ENCODE results near the gene IRAK1BP1. TPM values are rescaled to one million over a fixed set of nuclear protein-coding genes. Genes with fewer than 3 reads are reported as not detected.

IRAK1BP1 gene, protein sequence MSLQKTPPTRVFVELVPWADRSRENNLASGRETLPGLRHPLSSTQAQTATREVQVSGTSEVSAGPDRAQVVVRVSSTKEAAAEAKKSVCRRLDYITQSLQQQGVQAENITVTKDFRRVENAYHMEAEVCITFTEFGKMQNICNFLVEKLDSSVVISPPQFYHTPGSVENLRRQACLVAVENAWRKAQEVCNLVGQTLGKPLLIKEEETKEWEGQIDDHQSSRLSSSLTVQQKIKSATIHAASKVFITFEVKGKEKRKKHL
- total RNA-seq (2014; rRNA removed; shearing (Covaris generic)): 5.9 and 7.6 TPM in 2 replicates
- 8.1 and 9.4 TPM in 2 replicates for total RNA-seq (2022)
- Bru-seq, nascent RNA: percentile 75 among the genes with signal in this experiment
- percentile 61 among the genes with signal in this experiment for BruChase-seq, experiment 1, labeled RNA remaining after a 6-hour chase
- BruChase-seq, experiment 2, labeled RNA remaining after a 2-hour chase: percentile 70 among the genes with signal in this experiment
- long read RNA-seq, full-length matches to known transcripts: 7 of 36 reads
- long read RNA-seq, partial matches to known transcripts: 0 of 36 reads
- long read RNA-seq, other reads (novel, unspliced or antisense): 29 of 36 reads

DNA sequence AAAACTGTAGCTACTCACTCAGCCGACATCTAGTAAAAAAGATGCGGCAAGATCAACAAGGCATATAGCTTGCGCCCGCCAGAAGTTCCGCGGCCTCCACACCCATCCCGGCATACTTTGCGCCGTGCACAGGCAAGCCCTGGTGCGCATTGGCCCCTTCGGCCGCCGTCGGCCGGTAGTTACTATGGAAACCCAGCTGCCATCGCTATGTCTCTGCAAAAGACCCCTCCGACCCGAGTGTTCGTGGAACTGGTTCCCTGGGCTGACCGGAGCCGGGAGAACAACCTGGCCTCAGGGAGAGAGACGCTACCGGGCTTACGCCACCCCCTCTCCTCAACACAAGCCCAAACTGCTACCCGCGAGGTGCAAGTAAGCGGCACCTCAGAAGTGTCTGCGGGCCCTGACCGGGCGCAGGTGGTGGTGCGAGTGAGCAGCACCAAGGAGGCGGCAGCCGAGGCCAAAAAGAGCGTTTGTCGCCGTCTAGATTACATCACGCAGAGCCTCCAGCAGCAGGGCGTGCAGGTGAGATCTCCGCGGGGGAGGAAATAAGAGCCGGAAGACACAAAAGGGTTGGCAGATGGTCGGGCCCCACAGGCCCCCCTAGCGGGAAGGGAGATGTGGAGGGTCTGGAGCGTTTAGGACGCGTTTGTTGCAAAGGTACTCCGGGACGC, at the start of gene IRAK1BP1:
TSS of gene IRAK1BP1 (plus strand) at position 182 of the 671 bp plus-strand sequence. CDS start at position 208, 26 bp downstream.
- BruUV-seq (replicated peaks): TSS peak; percentile 80
- ChIA-PET POLR2A (interaction anchor here (0.6 to 2.6 kb wide), 8 partner anchors 10 to 670 kb away, joined by 3 to 25 read pairs (median 5); partner anchors contain the start of genes LCA5 and PHIP), CTCF (ENCODE audit: unreplicated experiment) (interaction anchor here (0.6 kb wide), 1 partner anchor 710 kb away, joined by 3 read pairs; no protein-coding TSS in a partner anchor)
- H3K9me3 ChIP-seq (ENCODE audit: low read length): no peaks in the 10 kb centered on the region
- peaks cover 28% of the 10 kb centered on the region; the same call in 1 of the 2 replicates for H3K79me2 ChIP-seq (ENCODE audit: insufficient read depth, low read depth, low read length)
- DNase-seq (ENCODE audit: low spot score): peak; percentile 95
- peak within 1 kb of the TSS; percentile 88 for H3K4me3 ChIP-seq (ENCODE audit: low read depth, low read length, poor library complexity, severe bottlenecking)
- H3K4me1 ChIP-seq (ENCODE audit: insufficient read depth, low read length, poor library complexity, severe bottlenecking): peaks cover 13% of the 10 kb centered on the region
- no peaks in the 10 kb centered on the region for H3K9me2 ChIP-seq (ENCODE audit: insufficient read depth, low read length)
- H3K36me3 ChIP-seq (ENCODE audit: insufficient read depth, low read length): peaks cover 15% of the 10 kb centered on the region
- intact Hi-C loops (cut with micrococcal nuclease; ENCODE audit: unreplicated experiment): loop anchor here (1.0 to 5.0 kb wide), 3 partner anchors 211 to 670 kb away; partner anchors contain the start of genes LCA5 and PHIP
- TF ChIP-seq CTCF (conservative IDR thresholded peaks at IDR 0.05; ENCODE audit: low read length) (peak; percentile 64), EZH2phosphoT487 (IDR thresholded peaks at IDR 0.05; ENCODE audit: borderline replicate concordance, low read depth, low read length) (no peak)
- peak within 1 kb of the TSS; percentile 93 for H3K27ac ChIP-seq (ENCODE audit: low read depth, low read length, poor library complexity, severe bottlenecking)
- H2AFZ ChIP-seq (ENCODE audit: low read length): peak within 1 kb of the TSS; percentile 98
- H3K4me2 ChIP-seq (ENCODE audit: low read length): peak within 1 kb of the TSS; percentile 76
- H4K20me1 ChIP-seq (ENCODE audit: insufficient read depth, low read length): no peaks in the 10 kb centered on the region

- Histone ChIP-seq H3K9me2 (ENCODE audit: insufficient read depth, low read length) (no peaks in the 10 kb centered on the region), H2AFZ (ENCODE audit: low read length) (no peak overlapping the region), H3K4me2 (ENCODE audit: low read length) (no peak overlapping the region), H3K4me3 (ENCODE audit: low read depth, low read length, poor library complexity, severe bottlenecking) (no peak overlapping the region), H3K4me1 (ENCODE audit: insufficient read depth, low read length, poor library complexity, severe bottlenecking) (no peaks in the 10 kb centered on the region), H3K79me2 (ENCODE audit: insufficient read depth, low read depth, low read length) (no peaks in the 10 kb centered on the region), H3K27ac (ENCODE audit: low read depth, low read length, poor library complexity, severe bottlenecking) (no peak overlapping the region), H3K9me3 (ENCODE audit: low read length) (no peaks in the 10 kb centered on the region), H3K36me3 (ENCODE audit: insufficient read depth, low read length) (no peaks in the 10 kb centered on the region), H4K20me1 (ENCODE audit: insufficient read depth, low read length) (no peaks in the 10 kb centered on the region)
- intact Hi-C loops (cut with micrococcal nuclease; ENCODE audit: unreplicated experiment): no loop called here
- ChIA-PET CTCF (ENCODE audit: unreplicated experiment) (no interaction called here), POLR2A (interaction anchor here (0.9 to 1.2 kb wide), 2 partner anchors 14 to 19 kb away, joined by 3 read pairs; no protein-coding TSS in a partner anchor)
- DNase-seq (ENCODE audit: low spot score): no peak
- no TSS peak for BruUV-seq (replicated peaks)
- TF ChIP-seq EZH2phosphoT487 (IDR thresholded peaks at IDR 0.05; ENCODE audit: borderline replicate concordance, low read depth, low read length): no peak
- no peak for TF ChIP-seq CTCF (conservative IDR thresholded peaks at IDR 0.05; ENCODE audit: low read length)
Observed at GRCh38 chr6:78824045-78824444, 43.3 kb upstream of the IRAK1BP1 start.
